Measurements from ENCODE around the gene ARHGAP20. TPM values are rescaled to one million over a fixed set of nuclear protein-coding genes. Genes with fewer than 3 reads are reported as not detected.

Gene ARHGAP20
- total and polyA plus RNA-seq, 2 of the 4 experiments (the other 2 are of a cell fraction): 1.4 to 2.5 TPM

DNA sequence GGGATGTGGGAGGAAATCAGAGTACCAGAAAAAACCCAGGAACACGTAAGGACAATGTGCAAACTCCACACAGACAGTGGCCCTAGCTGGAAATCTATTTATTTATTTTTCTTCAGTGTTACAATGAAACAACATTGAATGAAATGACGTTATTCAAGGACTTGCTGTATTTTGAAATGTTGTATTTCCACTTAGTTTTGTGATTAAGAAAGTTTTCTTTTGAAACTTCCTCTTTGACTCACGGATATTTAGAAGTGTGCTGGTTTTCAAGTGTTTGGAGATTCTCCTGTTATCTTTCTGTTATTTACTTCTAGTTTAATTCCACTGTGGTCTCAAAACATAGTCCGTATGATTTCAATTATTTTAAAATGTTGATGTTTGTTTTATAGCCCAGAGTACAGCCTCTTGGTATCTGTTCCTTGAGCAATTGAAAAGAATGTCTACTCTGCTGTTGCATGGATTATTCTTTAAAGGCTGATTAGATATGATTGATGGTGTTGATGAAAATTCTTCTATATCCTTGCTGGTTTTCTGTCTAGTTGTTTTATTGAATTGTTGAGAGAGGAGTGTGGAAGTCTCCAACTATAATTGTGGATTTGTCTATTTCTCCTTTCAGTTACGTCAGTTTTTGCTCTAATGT lies 141.0 kb downstream of the ARHGAP20 start:
- DNase-seq: no peak

More for the DNA sequence above, 141.0 kb downstream of the ARHGAP20 start:
- H3K9me3 ChIP-seq (ENCODE audit: control insufficient read depth, insufficient read depth, low read length): no peaks in the 10 kb centered on the region
- H2BK15ac ChIP-seq (ENCODE audit: low read depth, low read length): no peak overlapping the region
- no peak overlapping the region for H2AK9ac ChIP-seq (replicated peaks; ENCODE audit: low read depth, low read length, poor library complexity)
- POLR2A ChIA-PET (ENCODE audit: unreplicated experiment): no interaction called here
- no peak overlapping the region for H4K8ac ChIP-seq (ENCODE audit: low read depth in 2 of 2, low read length in 2 of 2)
- no peak overlapping the region for H2BK5ac ChIP-seq (ENCODE audit: low read depth, low read length, poor library complexity, severe bottlenecking)
- no peak overlapping the region for H2AK5ac ChIP-seq (ENCODE audit: low read depth, low read length)
- in situ Hi-C loops (cut with MboI; ENCODE audit: low sequenced_read_pairs) (no loop called here), dilution Hi-C loops (cut with HindIII; ENCODE audit: low sequenced_read_pairs, unreplicated experiment) (no loop called here), intact Hi-C loops (cut with micrococcal nuclease) (no loop called here)
- no peak overlapping the region for H3K4ac ChIP-seq (ENCODE audit: low read depth, low read length)
- H3K14ac ChIP-seq (replicated peaks; ENCODE audit: low read depth, low read length): no peak overlapping the region
- H3K4me2 ChIP-seq (ENCODE audit: low read depth, low read length): no peak overlapping the region
- H3K36me3 ChIP-seq (ENCODE audit: control insufficient read depth, insufficient read depth, low read length): no peaks in the 10 kb centered on the region; the same call in 1 of the 2 replicates
- no peak overlapping the region for H3K56ac ChIP-seq (ENCODE audit: extremely low read depth, insufficient read depth, low read length)
- no peak overlapping the region for H2BK20ac ChIP-seq (ENCODE audit: low read depth, low read length)
- no peaks in the 10 kb centered on the region for H3K4me1 ChIP-seq (ENCODE audit: control insufficient read depth, insufficient read depth, low read length)
- H3K27me3 ChIP-seq (ENCODE audit: control insufficient read depth, insufficient read depth, low read length): no peaks in the 10 kb centered on the region
- no peak overlapping the region for H2AFZ ChIP-seq (replicated peaks; ENCODE audit: low read length, poor library complexity)
- no peak overlapping the region for H3K27ac ChIP-seq (ENCODE audit: insufficient read depth, low read length)
- no peak overlapping the region for H3K4me3 ChIP-seq (ENCODE audit: insufficient read depth, low read depth, low read length)
- H2BK120ac ChIP-seq (ENCODE audit: low read depth, low read length): no peak overlapping the region
- ATAC-seq (ENCODE audit: low read depth): no peak; the same call in 1 of the 2 replicates
- H3K79me1 ChIP-seq (ENCODE audit: low read depth in 1 of 2, low read length in 2 of 2): no peaks in the 10 kb centered on the region
- H4K5ac ChIP-seq (ENCODE audit: low read depth, low read length): no peak overlapping the region
- H3K9ac ChIP-seq (ENCODE audit: low read depth, low read length): no peak overlapping the region
- H3K18ac ChIP-seq (ENCODE audit: low read depth, low read length): no peak overlapping the region
- no peaks in the 10 kb centered on the region for H4K20me1 ChIP-seq (ENCODE audit: insufficient read depth, low read length)
- no CpG with 5 or more reads among the region's 5 CpGs for WGBS, 2 experiments (ENCODE audit: extremely low coverage in 2 of 2, insufficient read length in 1 of 2)
- H3K23ac ChIP-seq (ENCODE audit: low read depth, low read length): no peak overlapping the region
- no TSS peak for BruUV-seq (replicated peaks)
- no peak overlapping the region for H4K91ac ChIP-seq (ENCODE audit: insufficient read depth, low read depth, low read length)
- TF ChIP-seq BHLHE40 (IDR thresholded peaks at IDR 0.05; ENCODE audit: low read depth, low read length): no peak
- TF ChIP-seq FOS (IDR thresholded peaks at IDR 0.05; ENCODE audit: low read depth, low read length): no peak
- no peak for TF ChIP-seq MAFK (IDR thresholded peaks at IDR 0.05; ENCODE audit: low read depth, low read length)
- TF ChIP-seq CHD1 (IDR thresholded peaks at IDR 0.05; ENCODE audit: low read depth, low read length): no peak
- CTCF ChIA-PET: no interaction called here
- 0 out of 2 replicates have a peak, but pooled peaks cover 2% of the 10 kb centered on the region for H3K9me1 ChIP-seq (ENCODE audit: insufficient read depth, low read length)
